Fibroblast of skin of left quadriceps (primary cell): ENCODE measurements around the gene PLBD2.

Experiments used
- DNase-seq, 2 experiments: peaks; one replicate each; pipeline ENCODE4 v3.0.0-alpha.2; 2013; ENCODE audit warnings: low read depth in 2 of 2

Gene PLBD2

DNA sequence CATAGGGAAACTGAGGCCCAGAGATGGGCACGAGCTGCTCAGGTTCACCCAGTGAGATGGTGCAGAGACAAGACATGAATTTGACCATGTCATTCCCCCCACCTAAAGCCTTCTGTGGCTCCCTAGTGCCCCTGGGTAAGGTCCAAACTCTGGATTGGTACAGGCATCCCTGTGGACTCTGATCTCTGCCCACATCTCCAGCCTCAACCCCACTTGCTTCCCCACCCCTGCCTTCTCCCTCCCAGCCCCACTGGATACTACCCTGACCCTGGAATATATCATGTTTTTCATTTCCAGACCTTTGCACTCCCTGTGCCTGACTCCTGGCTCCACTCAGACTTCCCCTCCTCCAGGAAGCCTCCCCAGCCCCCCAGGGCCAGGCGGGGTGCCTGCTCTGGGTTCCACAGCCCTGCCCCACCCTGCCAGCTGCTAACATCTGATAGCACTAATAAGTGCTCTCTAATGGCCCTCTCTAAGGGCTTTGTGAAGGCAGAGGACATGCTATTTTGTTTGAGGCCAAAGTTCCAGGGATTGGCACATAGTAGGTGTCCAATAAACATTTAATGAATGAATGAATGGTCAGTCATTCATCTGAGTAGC is 62.7 kb downstream of the PLBD2 start:
- DNase-seq, result no peak

DNA sequence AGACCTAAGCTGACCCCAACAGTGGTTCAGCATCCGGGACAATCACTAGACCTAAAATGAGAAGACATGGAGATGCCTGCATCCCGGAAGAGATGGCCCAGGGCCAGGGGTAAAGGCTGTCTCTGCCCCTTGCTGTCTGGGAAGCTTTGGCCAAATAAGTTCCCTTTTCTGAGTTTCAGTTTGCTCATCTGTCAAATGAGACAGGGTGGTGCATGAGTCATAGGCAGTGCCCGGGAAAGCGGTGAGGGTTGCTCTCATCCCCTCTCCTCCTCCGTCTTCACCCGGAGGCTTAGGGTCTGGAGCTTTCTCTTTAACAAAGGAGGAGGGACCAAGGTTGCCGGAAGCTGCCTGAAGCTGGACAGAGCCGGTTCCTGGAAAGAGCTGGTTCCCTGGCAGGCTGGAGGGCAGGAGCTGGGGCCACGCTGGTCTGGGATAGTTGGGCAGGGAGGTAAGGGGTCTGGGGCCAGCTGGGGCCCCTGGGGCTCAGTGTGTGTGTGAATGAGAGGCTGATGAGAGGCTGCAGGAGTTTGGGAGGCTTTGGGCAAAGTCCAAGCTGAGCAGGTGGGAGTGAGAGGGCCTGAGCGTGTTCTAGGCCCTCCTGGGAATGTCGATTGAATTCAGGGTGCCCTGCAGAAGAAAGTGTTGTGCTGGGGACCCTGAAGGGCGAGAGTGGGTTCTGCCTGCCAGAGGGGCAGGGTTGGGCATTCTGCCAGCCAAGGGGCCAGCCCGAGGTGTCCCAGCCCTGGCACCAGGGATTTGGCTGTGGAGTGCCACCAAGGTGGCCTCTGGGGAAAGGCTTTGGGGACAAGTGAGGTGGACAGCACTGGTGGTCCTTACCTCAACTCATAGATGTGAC is 63.9 kb downstream of the PLBD2 start, which contains the start of gene SDSL:
SDSL (plus strand) TSS at position 351 of the 856 bp plus-strand sequence. CDS start 5,603 bp downstream, outside the sequence.
- DNase-seq, result peak; percentile 29 to 35

GRCh38 chr12:113422886-113423669 is 64.7 kb downstream of the PLBD2 start:
- DNase-seq, result no peak

DNA sequence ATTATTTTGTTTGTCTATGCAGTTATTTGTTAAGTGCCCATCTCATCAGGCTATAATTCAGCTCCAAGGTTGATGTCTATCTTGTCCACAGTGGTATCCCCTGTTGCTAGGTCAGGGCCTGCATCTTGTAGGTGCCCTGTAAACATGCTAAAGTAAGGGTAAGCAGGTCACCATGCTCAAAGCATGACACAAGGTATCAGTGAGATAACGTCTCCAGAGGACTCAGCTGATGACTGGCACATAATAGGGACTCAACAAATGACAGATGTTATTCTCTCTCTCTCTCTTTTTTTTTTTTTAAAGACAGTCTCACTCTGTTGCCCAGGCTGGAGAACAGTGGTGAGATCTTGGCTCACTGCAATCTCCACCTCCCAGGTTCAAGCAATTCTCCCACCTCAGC is 66.1 kb downstream of the PLBD2 start:
- DNase-seq, result no peak

DNA sequence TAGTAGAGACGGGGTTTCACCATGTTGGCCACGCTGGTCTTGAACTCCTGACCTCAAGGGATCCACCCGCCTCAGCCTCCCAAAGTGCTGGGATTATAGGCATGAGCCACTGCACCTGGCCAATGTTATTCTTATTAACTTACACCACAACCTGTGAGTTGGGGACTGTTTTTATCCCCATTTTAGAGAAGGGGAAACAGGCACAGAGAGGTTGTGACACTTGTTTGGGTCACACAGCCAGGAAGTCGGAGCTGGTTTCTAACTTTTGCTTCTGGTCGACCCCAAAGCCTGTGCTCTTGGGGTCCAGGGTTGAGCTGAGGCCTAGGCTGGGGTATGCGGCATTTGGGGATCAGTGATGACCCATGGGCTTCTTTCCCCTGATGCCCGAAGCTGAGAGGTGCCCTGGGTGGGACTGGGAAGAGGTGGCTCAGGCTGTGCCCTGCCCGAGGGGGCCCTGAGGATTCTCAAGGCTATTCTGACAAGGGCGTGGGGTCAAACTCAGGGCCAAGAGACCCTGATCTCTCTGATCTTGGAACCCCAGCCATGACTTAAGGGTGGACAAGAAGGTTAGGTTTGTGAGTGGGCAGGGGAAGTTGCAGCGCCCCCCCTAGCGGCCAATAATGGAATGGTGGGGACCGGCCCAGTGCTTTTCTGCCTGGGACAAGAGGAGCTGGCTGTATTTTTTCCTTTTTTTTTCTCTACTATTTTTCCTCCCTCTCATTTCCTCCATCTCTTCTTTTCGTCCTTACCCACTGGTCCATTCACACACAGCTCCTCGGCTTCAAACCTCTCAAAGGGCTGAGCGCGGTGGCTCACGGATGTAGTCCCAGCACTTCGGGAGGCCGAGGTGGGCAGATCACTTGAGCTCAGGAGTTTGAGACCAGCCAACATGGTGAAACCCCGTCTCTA is 66.8 kb downstream of the PLBD2 start:
- peak in 1 of 2 experiments; percentile 16 for DNase-seq

GRCh38 chr12:113425960-113426453 is 67.6 kb downstream of the PLBD2 start:
- no peak for DNase-seq

DNA sequence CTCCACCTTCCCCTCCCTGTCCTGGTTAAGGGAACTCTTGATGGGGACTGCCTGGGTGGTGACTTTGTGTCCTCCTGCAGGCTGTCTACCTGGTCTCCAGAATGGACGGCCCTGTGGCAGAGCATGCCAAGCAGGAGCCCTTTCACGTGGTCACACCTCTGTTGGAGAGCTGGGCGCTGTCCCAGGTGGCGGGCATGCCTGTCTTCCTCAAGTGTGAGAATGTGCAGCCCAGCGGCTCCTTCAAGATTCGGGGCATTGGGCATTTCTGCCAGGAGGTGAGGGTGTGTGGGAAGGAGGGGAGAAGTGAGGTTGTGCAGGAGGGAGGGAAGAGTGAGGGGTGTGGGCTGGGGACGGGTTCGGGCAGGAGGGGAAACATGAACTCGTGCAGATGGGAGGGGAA is 69.5 kb downstream of the PLBD2 start:
- DNase-seq, result no peak

DNA sequence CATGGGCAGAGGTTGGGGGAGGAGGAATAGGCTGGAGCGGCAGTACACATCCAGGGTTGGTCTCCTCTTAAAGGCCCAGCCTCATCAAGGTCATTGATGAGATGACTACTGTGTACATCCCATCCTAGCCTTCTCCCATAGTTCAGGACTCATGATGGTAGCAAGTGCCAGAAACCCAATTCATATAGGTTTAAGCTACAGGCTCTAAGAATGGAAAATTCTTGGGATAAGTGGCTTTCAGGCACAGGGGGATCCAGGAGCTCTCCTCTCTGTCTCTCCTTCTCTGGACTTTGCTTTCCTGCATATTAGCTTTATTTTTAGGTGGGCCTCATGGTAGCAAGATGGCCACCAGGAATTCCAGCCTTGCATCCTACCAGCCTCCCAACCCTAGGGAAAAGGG is 70.1 kb downstream of the PLBD2 start:
- no peak for DNase-seq

DNA sequence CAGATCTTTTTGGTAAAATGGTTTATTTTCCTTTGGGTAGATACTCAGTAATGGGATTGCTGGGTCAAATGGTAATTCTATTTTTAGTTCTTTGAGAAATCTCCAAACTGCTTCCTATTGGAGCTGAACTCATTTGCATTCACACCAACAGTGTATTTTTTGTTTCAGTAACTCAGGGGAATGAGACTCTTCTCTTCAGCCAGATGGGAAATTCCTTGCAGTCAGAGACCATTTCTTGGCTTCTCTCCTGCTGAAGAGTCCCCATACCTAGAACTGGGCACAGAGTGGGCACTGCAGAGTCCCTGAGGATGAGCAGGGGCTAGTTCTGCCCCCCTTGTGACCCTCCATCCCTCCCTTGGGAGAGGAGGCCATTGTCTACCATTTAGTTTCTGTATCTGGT is 74.6 kb downstream of the PLBD2 start:
- no peak for DNase-seq

DNA sequence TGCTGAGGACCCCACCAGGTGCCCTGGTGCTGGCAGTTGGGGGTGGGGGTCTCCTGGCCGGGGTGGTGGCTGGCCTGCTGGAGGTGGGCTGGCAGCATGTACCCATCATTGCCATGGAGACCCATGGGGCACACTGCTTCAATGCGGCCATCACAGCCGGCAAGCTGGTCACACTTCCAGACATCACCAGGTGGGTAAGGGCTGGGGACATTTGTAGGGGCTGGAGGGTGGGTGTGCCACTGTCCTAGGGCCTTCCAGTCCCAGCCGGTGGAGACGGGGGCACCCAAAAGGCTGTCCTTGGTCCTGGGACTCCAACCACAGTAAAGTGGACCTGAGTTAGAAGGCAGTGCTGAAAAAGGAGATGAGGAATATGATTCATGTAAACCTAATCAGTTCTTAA is 77.0 kb downstream of the PLBD2 start:
- DNase-seq, result no peak

GRCh38 chr12:113436586-113436985 is 78.2 kb downstream of the PLBD2 start:
- no peak for DNase-seq

- no peak for DNase-seq
These were observed 78.8 kb downstream of the PLBD2 start for GRCh38 chr12:113436993-113437728.

GRCh38 chr12:113437729-113438100 is 79.3 kb downstream of the PLBD2 start:
- no peak for DNase-seq

DNA sequence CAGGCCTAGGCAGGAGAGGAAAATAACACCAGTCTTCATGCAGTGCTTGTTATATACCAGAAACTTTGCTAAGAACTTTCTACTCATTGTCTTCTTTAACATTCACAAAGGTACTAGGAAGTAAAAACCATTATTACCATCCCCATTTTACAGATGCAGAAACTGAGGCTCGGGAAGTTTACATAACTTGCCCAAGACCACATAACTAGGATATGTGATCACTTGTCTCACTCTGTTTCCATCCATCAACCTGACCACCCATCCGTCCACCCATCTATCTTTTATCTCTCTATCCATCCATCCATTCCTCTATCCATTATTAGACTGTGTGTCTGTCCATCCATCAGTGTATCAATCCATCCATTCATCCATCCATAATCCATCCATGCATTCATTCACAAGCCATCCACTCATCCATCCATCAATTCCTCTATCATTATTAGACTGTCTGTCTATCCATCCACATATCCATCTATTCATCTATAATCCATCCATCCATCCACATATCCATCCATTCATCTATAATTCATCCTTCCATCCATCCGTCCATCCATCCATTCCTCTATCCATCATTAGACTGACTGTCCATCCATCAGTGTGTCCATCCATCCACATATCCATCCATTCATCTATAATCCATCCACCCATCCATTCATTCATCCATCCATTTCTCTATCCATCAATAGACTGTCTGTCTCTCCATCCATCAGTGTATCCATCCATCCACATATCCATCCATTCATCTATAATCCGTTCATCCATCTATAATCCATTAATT is 80.3 kb downstream of the PLBD2 start:
- DNase-seq, result no peak

DNA sequence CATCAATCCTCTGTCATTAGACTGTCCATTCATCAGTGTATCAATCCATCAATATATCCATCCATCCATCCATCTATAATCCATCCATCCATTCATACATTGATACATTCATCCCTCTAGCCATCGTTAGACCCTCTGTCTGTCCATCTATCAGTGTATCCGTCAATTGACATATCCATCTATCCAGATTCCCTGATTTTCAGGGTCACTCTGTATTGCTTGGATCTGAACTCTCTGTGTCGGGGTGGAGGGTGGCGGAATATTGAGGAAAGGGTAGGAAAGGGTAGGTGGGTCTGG is 80.9 kb downstream of the PLBD2 start:
- no peak for DNase-seq

- no peak for DNase-seq
These were observed 81.2 kb downstream of the PLBD2 start for GRCh38 chr12:113439606-113440030.

GRCh38 chr12:113440336-113440735 is 81.9 kb downstream of the PLBD2 start:
- no peak for DNase-seq
